Keratinocyte (primary cell): Measurements from ENCODE around the gene FAM53A.

Source experiments
- CTCF ChIP-seq, 3 experiments: IDR thresholded peaks in 1 of 3; conservative IDR thresholded peaks in 1 of 3; optimal IDR thresholded peaks in 1 of 3; 2 replicates in 2 of 3; 3 replicates in 1 of 3; pipeline versions ENCODE3 to v1.5.1; 2011; ENCODE audit warnings: low read length in 3 of 3, mild to moderate bottlenecking in 3 of 3, moderate library complexity in 2 of 3, control low read depth in 1 of 3, inconsistent platforms in 1 of 3; ENCODE audit not compliant: insufficient read depth in 2 of 3; ENCODE audit errors: extremely low read depth in 1 of 3
- EZH2 ChIP-seq: IDR thresholded peaks from one replicate; pipeline ENCODE4 v1.6.1; 2012; ENCODE audit warnings: inconsistent platforms, mild to moderate bottlenecking, low read length, moderate library complexity

- TF ChIP-seq CTCF (optimal IDR thresholded peaks at IDR 0.05 in 1 of 3, IDR thresholded peaks at IDR 0.05 in 1 of 3, conservative IDR thresholded peaks at IDR 0.05 in 1 of 3; ENCODE audit: extremely low read depth in 1 of 3, insufficient read depth in 2 of 3, low read length in 3 of 3) (no peak), EZH2 (no peak)
Observed at GRCh38 chr4:1633993-1634392, 50.1 kb downstream of the FAM53A start.
